Gastrocnemius medialis (tissue), 4 donors: ENCODE results near the gene SMIM1. TPM values are rescaled to one million over a fixed set of nuclear protein-coding genes. Genes with fewer than 3 reads are reported as not detected.

Source experiments
- ATAC-seq, 2 donors: fragments of 150-250 bp; one replicate each; pipeline ENCODE4 v1.9.1; 2016
- DNase-seq, 2 donors: peaks; one replicate each; pipeline ENCODE4 v3.0.0-alpha.2; 2019
- H3K27ac ChIP-seq, 4 donors: fragments of 200-600 bp; sonication (generic); 1 replicate in 1 of 4; 2 replicates in 3 of 4; pipeline ENCODE4 v1.5.1; 2016 to 2018; ENCODE audit warnings: mild to moderate bottlenecking in 2 of 4, moderate library complexity in 1 of 4
- H3K27me3 ChIP-seq, 3 donors: fragments of 200-600 bp; sonication (generic) in 2 of 3; 1 replicate in 1 of 3; 2 replicates in 2 of 3; pipeline versions ENCODE4 v1.5.1 to v1.6.0; 2016 to 2019; ENCODE audit warnings: mild to moderate bottlenecking in 1 of 3, moderate library complexity in 1 of 3
- H3K36me3 ChIP-seq, 2 donors: fragments of 200-600 bp; sonication (generic) in 1 of 2; one replicate each; pipeline ENCODE4 v1.5.1; 2017 to 2018
- H3K4me1 ChIP-seq, 2 donors: fragments of 200-600 bp; sonication (generic) in 1 of 2; one replicate each; pipeline ENCODE4 v1.5.1; 2016 to 2017; ENCODE audit warnings: mild to moderate bottlenecking in 2 of 2
- H3K4me3 ChIP-seq, 4 donors: fragments of 200-600 bp; sonication (generic) in 3 of 4; 1 replicate in 1 of 4; 2 replicates in 3 of 4; pipeline ENCODE4 v1.5.1; 2016 to 2019; ENCODE audit warnings: mild to moderate bottlenecking in 2 of 4
- H3K9me3 ChIP-seq, 3 donors: fragments of 200-600 bp; sonication (generic) in 2 of 3; 1 replicate in 1 of 3; 2 replicates in 2 of 3; pipeline ENCODE4 v1.5.1; 2016 to 2019
- CTCF ChIP-seq, 5 experiments: fragments of 450-650 bp in 3 of 5; fragments of 200-600 bp in 2 of 5; sonication (generic) in 2 of 5; IDR thresholded peaks in 4 of 5; conservative IDR thresholded peaks in 1 of 5; 1 replicate in 4 of 5; 2 replicates in 1 of 5; pipeline ENCODE4 v1.5.1; 2016 to 2019; ENCODE audit warnings: antibody characterized with exemption in 5 of 5, mild to moderate bottlenecking in 3 of 5, moderate library complexity in 3 of 5
- POLR2A ChIP-seq, 2 donors: fragments of 450-650 bp; IDR thresholded peaks; one replicate each; pipeline ENCODE4 v1.6.1; 2017; ENCODE audit warnings: antibody characterized with exemption in 2 of 2, mild to moderate bottlenecking in 2 of 2, moderate library complexity in 2 of 2
- in situ Hi-C, 4 donors: fragments of 200-750 bp; cut with MboI; loops; one replicate each; pipeline versions ENCODE4 v1.15.0 to v1.8.0; 2017; ENCODE audit warnings: low sequenced_read_pairs in 4 of 4
- intact Hi-C: fragments of 100-400 bp; cut with DNase I; formaldehyde crosslinking; loops from one replicate; pipeline ENCODE4 v1.15.1; 2023; ENCODE audit warnings: low total_unique reads
- total RNA-seq, 4 donors: library from RNA; depleted of rRNA; stranded (reverse); fragments of >200 nt; gene quantifications; one replicate each; pipeline versions ENCODE4 v1.1.0 to v1.2.3, GENCODE V29; 2016

Gene SMIM1
- total RNA-seq, 4 donors from 2014 or later: 1.4 to 3.7 TPM; not detected in 2

- H3K36me3 ChIP-seq: peaks cover 0 to 6% of the 10 kb centered on the region in 2 donors
- in situ Hi-C loops: no loop called here
- ATAC-seq (no peak), DNase-seq (no peak)
- intact Hi-C loops: no loop called here
- H3K27ac ChIP-seq: no peak overlapping the region
- no peak for TF ChIP-seq POLR2A (IDR thresholded peaks at IDR 0.05)
- no peak for TF ChIP-seq CTCF (IDR thresholded peaks at IDR 0.05 in 4 of 5, conservative IDR thresholded peaks at IDR 0.05 in 1 of 5)
- H3K27me3 ChIP-seq: no peaks in the 10 kb centered on the region
- no peak overlapping the region for H3K4me3 ChIP-seq
- H3K4me1 ChIP-seq: peaks cover 6 to 29% of the 10 kb centered on the region in 2 donors
- H3K9me3 ChIP-seq: no peaks in the 10 kb centered on the region
Measured at GRCh38 chr1:3774276-3774945, 1.9 kb downstream of the SMIM1 start.

DNA sequence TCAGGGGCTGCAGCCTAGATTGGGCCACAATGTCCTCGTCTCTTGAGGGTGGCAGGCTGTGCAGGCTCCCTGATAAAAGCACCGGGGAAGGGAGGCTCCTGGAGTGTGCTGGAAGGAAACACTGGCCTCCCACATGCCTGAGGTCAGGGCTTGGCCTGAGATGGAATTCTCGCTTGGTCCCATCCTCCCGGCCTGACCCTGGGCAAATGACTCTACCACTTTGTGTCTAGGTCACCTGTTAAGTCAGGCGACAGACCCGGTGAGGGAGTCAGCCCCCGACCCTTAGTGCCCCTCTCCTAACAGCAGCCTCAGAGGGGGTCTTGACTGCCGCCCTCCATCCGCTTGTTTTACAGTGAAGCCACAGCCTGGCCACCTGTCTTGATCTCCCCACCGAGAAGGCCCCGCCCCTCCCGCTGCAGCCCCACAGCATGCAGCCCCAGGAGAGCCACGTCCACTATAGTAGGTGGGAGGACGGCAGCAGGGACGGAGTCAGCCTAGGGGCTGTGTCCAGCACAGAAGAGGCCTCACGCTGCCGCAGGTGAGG, 2.5 kb downstream of the SMIM1 start:
- Histone ChIP-seq H3K27ac (no peak overlapping the region), H3K4me1 (peaks cover 6 to 29% of the 10 kb centered on the region in 2 donors), H3K27me3 (no peaks in the 10 kb centered on the region), H3K36me3 (peaks cover 0 to 12% of the 10 kb centered on the region in 2 donors), H3K9me3 (no peaks in the 10 kb centered on the region), H3K4me3 (no peak overlapping the region)
- ATAC-seq (no peak), DNase-seq (no peak)
- intact Hi-C loops (no loop called here), in situ Hi-C loops (loop anchor here in 1 of 4 donors (25.0 kb wide), 1 partner anchor 112 kb away; no protein-coding TSS in a partner anchor)
- TF ChIP-seq POLR2A (IDR thresholded peaks at IDR 0.05) (no peak), CTCF (IDR thresholded peaks at IDR 0.05 in 4 of 5, conservative IDR thresholded peaks at IDR 0.05 in 1 of 5) (no peak)

GRCh38 chr1:3775490-3776230, 3.1 kb downstream of the SMIM1 start:
- Histone ChIP-seq H3K27me3 (no peaks in the 10 kb centered on the region), H3K27ac (no peak overlapping the region), H3K36me3 (peaks cover 0 to 18% of the 10 kb centered on the region in 2 donors), H3K4me3 (no peak overlapping the region), H3K9me3 (no peaks in the 10 kb centered on the region), H3K4me1 (peaks cover 6 to 29% of the 10 kb centered on the region in 2 donors)
- DNase-seq (peak in 1 of 2 donors; percentile 47), ATAC-seq (peak in 1 of 2 donors; percentile 29)
- intact Hi-C loops (no loop called here), in situ Hi-C loops (loop anchor here in 1 of 4 donors (25.0 kb wide), 1 partner anchor 112 kb away; no protein-coding TSS in a partner anchor)
- TF ChIP-seq POLR2A (IDR thresholded peaks at IDR 0.05): no peak
- peak in 4 of 5 experiments; percentile 11 to 28 (median 19) for TF ChIP-seq CTCF (IDR thresholded peaks at IDR 0.05 in 4 of 5, conservative IDR thresholded peaks at IDR 0.05 in 1 of 5)

DNA sequence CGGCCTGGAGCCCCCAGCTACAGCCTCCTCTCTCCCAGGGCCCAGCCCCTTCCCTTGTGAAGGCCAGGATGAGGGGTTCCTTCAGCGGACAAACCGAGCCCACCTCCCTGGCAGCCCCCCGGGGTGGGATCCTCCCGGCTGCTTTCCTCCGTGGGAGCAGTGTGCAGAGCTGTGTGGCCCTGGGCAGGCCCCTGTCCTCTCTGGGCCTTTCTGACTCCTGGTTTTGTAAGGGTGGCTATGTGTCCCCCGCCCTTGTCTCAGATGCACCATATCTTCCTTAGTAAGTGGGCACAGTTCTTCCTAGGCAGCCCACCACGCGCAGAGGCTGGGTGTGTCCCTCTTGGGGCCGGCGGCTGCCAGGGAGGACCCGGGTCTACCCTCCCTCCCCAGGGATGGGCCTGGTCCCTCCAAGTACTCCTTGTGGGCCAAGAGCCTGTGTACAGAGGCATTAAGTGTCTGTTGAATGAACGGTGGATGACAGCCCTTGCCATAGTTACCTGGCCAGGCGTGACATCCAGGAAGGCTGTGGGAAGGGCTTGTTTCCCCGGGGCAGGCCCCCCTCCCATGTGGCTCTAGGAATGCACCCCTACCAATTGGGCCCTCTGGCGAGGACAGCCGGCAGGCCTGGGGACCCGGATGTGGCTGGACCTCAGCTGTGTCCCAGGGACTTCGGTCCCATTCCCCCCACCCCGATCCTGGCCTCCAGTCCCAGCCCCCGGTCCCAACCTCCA, 3.8 kb downstream of the SMIM1 start:
- no peaks in the 10 kb centered on the region for H3K9me3 ChIP-seq
- ATAC-seq: no peak
- no peak for DNase-seq
- in situ Hi-C loops: loop anchor here in 1 of 4 donors (25.0 kb wide), 1 partner anchor 111 kb away; no protein-coding TSS in a partner anchor
- no peak overlapping the region for H3K27ac ChIP-seq
- peaks cover 6 to 26% of the 10 kb centered on the region in 2 donors for H3K4me1 ChIP-seq
- intact Hi-C loops: no loop called here
- H3K4me3 ChIP-seq: no peak overlapping the region
- H3K36me3 ChIP-seq: peaks cover 0 to 26% of the 10 kb centered on the region in 2 donors
- H3K27me3 ChIP-seq: no peaks in the 10 kb centered on the region
- no peak for TF ChIP-seq POLR2A (IDR thresholded peaks at IDR 0.05)
- TF ChIP-seq CTCF (IDR thresholded peaks at IDR 0.05 in 4 of 5, conservative IDR thresholded peaks at IDR 0.05 in 1 of 5): peak in 1 of 5 experiments; percentile 1
